PC-3 (cell line): ENCODE data around the gene CMSS1. TPM values are rescaled to one million over a fixed set of nuclear protein-coding genes. Genes with fewer than 3 reads are reported as not detected.

Experiments used
- ATAC-seq: fragments of 200-7000 bp; cut with Tn5 transposase; 2 replicates; pipeline ENCODE4 v1.9.1; 2020; ENCODE audit warnings: mild to moderate bottlenecking, moderate library complexity
- BruUV-seq: library from RNA; stranded (reverse); fragments of 400-500 nt; replicated peaks from 2 replicates; lab custom pipeline; 2021; lab: Mats Ljungman, UMichigan
- CTCF ChIA-PET: fragments of 300-600 bp; sonication (Branson Sonifier 250); formaldehyde crosslinking; loops from one replicate; lab custom pipeline; 2022; ENCODE audit warnings: antibody characterized with exemption; lab: Charles Lee
- POLR2A ChIA-PET: fragments of 300-600 bp; sonication (Branson Sonifier 250); formaldehyde crosslinking; loops from one replicate; lab custom pipeline; 2022; ENCODE audit warnings: antibody characterized with exemption; ENCODE audit not compliant: unreplicated experiment; lab: Charles Lee
- DNase-seq: peaks from one replicate; pipeline ENCODE4 v3.0.0-alpha.2; 2015
- H2AFZ ChIP-seq: fragments of 300-600 bp; sonication (generic); 2 replicates; pipeline ENCODE4 v1.6.0; 2016; ENCODE audit warnings: antibody characterized with exemption, low read length
- H3F3A ChIP-seq: fragments of 300-600 bp; sonication (generic); one replicate; pipeline ENCODE4 v1.6.0; 2017; ENCODE audit warnings: antibody characterized with exemption, low read length, control low read depth, mild to moderate bottlenecking; ENCODE audit not compliant: unreplicated experiment
- H3K27ac ChIP-seq: fragments of 300-600 bp; sonication (generic); 2 replicates; pipeline ENCODE4 v1.5.1; 2016; ENCODE audit warnings: mild to moderate bottlenecking, low read length
- H3K27me3 ChIP-seq: fragments of 300-600 bp; sonication (generic); 2 replicates; pipeline ENCODE4 v1.6.1; 2016; ENCODE audit warnings: low read length, mixed read lengths
- H3K36me3 ChIP-seq: fragments of 300-600 bp; sonication (generic); 2 replicates; pipeline ENCODE4 v1.6.1; 2016; ENCODE audit warnings: low read depth, mixed run types, low read length, mixed read lengths
- H3K4me1 ChIP-seq: fragments of 300-600 bp; sonication (generic); 2 replicates; pipeline ENCODE4 v1.5.1; 2016; ENCODE audit warnings: low read length; ENCODE audit not compliant: insufficient read depth
- H3K4me2 ChIP-seq: fragments of 300-600 bp; sonication (generic); 2 replicates; pipeline ENCODE4 v1.6.0; 2016; ENCODE audit warnings: low read length
- H3K4me3 ChIP-seq: fragments of 300-600 bp; sonication (generic); 2 replicates; pipeline ENCODE4 v1.5.1; 2016; ENCODE audit warnings: mild to moderate bottlenecking, low read length, mixed read lengths
- H3K79me2 ChIP-seq: fragments of 300-600 bp; sonication (generic); 2 replicates; pipeline ENCODE4 v1.6.1; 2017; ENCODE audit warnings: low read length, mixed read lengths
- H3K9ac ChIP-seq: fragments of 300-600 bp; sonication (generic); 2 replicates; pipeline ENCODE4 v1.6.0; 2016; ENCODE audit warnings: mild to moderate bottlenecking, low read length
- H3K9me2 ChIP-seq: fragments of 300-600 bp; sonication (generic); replicated peaks from 2 replicates; pipeline ENCODE4 v1.6.1; 2016; ENCODE audit warnings: mixed run types, low read length, mixed read lengths
- H3K9me3 ChIP-seq: fragments of 300-600 bp; sonication (generic); 2 replicates; pipeline ENCODE4 v1.6.1; 2016; ENCODE audit warnings: low read length, mixed read lengths
- H4K20me1 ChIP-seq: fragments of 300-600 bp; sonication (generic); 2 replicates; pipeline ENCODE4 v1.6.1; 2016; ENCODE audit warnings: low read length, mixed read lengths
- CTCF ChIP-seq: fragments of 300-600 bp; sonication (generic); conservative IDR thresholded peaks from 2 replicates; pipeline ENCODE4 v1.5.1; 2017; ENCODE audit warnings: antibody characterized with exemption, low read depth, mild to moderate bottlenecking, low read length
- EZH2 ChIP-seq: fragments of 300-600 bp; sonication (generic); IDR thresholded peaks from one replicate; pipeline ENCODE4 v1.6.1; 2017; ENCODE audit warnings: antibody characterized with exemption, mild to moderate bottlenecking, low read length; ENCODE audit not compliant: unreplicated experiment
- EZH2phosphoT487 ChIP-seq: fragments of 300-600 bp; sonication (generic); IDR thresholded peaks from 2 replicates; pipeline ENCODE4 v1.6.1; 2018; ENCODE audit warnings: mild to moderate bottlenecking, antibody characterized with exemption, low read length, borderline replicate concordance
- intact Hi-C: fragments of 100-400 bp; cut with micrococcal nuclease; formaldehyde crosslinking; loops from 2 replicates; pipeline ENCODE4 v1.9.0; 2023
- total RNA-seq: library from RNA; depleted of rRNA; stranded (reverse); fragments of >200 nt; gene quantifications from 2 replicates; pipeline ENCODE4 v1.2.3, GENCODE V29; 2014

The CMSS1 gene
- total RNA-seq, 1 experiment from 2014 or later, result 63.1 TPM

- Histone ChIP-seq H3K27ac (peak overlapping the region; percentile 87), H3K27me3 (no peaks in the 10 kb centered on the region), H3K9me2 (no peaks in the 10 kb centered on the region), H3F3A (peaks cover 8% of the 10 kb centered on the region), H2AFZ (no peak overlapping the region), H3K9me3 (no peaks in the 10 kb centered on the region), H3K4me1 (peaks cover 55% of the 10 kb centered on the region), H3K9ac (peak overlapping the region; percentile 43), H3K36me3 (no peaks in the 10 kb centered on the region), H3K4me2 (peak overlapping the region; percentile 81), H4K20me1 (no peaks in the 10 kb centered on the region), H3K79me2 (peaks cover 71% of the 10 kb centered on the region), H3K4me3 (peak overlapping the region; percentile 50)
- peak; percentile 98 for DNase-seq
- ChIA-PET POLR2A (interaction anchor here (0.6 to 1.0 kb wide), 2 partner anchors 48 to 67 kb away, joined by 4 to 6 read pairs; no protein-coding TSS in a partner anchor), CTCF (interaction anchor here (0.5 to 0.7 kb wide), 3 partner anchors 67 to 344 kb away, joined by 4 to 6 read pairs (median 5); no protein-coding TSS in a partner anchor)
- BruUV-seq, result no TSS peak
- intact Hi-C loops, result loop anchor here (1.0 kb wide), 2 partner anchors 9 to 137 kb away; no protein-coding TSS in a partner anchor
- TF ChIP-seq EZH2phosphoT487, result no peak
- TF ChIP-seq EZH2, result no peak
- TF ChIP-seq CTCF, result no peak
- peak; percentile 94 for ATAC-seq
Observed at GRCh38 chr3:99909714-99910495, 92.2 kb downstream of the CMSS1 start.

GRCh38 chr3:99910752-99911290, 93.2 kb downstream of the CMSS1 start:
- Histone ChIP-seq H3K27me3 (no peaks in the 10 kb centered on the region), H3K4me3 (peak overlapping the region; percentile 26), H3K9ac (peak overlapping the region; percentile 7), H3K4me2 (peak overlapping the region; percentile 81), H3K27ac (peak overlapping the region; percentile 87), H3F3A (peaks cover 8% of the 10 kb centered on the region), H4K20me1 (no peaks in the 10 kb centered on the region), H3K9me3 (no peaks in the 10 kb centered on the region), H3K4me1 (peaks cover 55% of the 10 kb centered on the region), H3K9me2 (no peaks in the 10 kb centered on the region), H2AFZ (0 out of 2 replicates have a peak overlapping the region, but pooled peaks have one; percentile 18), H3K36me3 (no peaks in the 10 kb centered on the region), H3K79me2 (peaks cover 71% of the 10 kb centered on the region)
- CTCF ChIA-PET, result interaction anchor here (0.6 to 0.7 kb wide), 2 partner anchors 68 to 136 kb away, joined by 4 to 5 read pairs; no protein-coding TSS in a partner anchor
- no TSS peak for BruUV-seq
- DNase-seq, result peak; percentile 45
- intact Hi-C loops, result loop anchor here (1.0 kb wide), 2 partner anchors 10 to 136 kb away; no protein-coding TSS in a partner anchor
- no peak for TF ChIP-seq EZH2
- no peak for TF ChIP-seq CTCF
- no peak for TF ChIP-seq EZH2phosphoT487
- ATAC-seq, result peak; percentile 29
- POLR2A ChIA-PET, result interaction anchor here (0.6 to 1.0 kb wide), 2 partner anchors 47 to 67 kb away, joined by 4 to 6 read pairs; no protein-coding TSS in a partner anchor
